A549 (cell line): Measurements from ENCODE around the gene DCLRE1B. TPM values are rescaled to one million over a fixed set of nuclear protein-coding genes. Genes with fewer than 3 reads are reported as not detected.

ENCODE experiments used
- ATAC-seq, 2 experiments: fragments of 200-7000 bp in 1 of 2; fragments of >200 bp in 1 of 2; cut with Nextera tagmentation in 1 of 2; cut with Tn5 transposase in 1 of 2; 3 replicates each; pipeline versions ENCODE4 v1.8.0 to v1.9.1; 2018 to 2020; ENCODE audit warnings: mild to moderate bottlenecking in 1 of 2, moderate library complexity in 1 of 2
- CTCF ChIA-PET: fragments of 300-600 bp; sonication (Branson Sonifier 250); formaldehyde crosslinking; extraction: SDS; loops from one replicate; lab custom pipeline; 2021; ENCODE audit warnings: antibody characterized with exemption, inconsistent platforms; lab: Yijun Ruan, JAX
- POLR2A ChIA-PET: fragments of 350-600 bp; formaldehyde crosslinking; extraction: SDS; loops from one replicate; lab custom pipeline; 2021; ENCODE audit warnings: antibody characterized with exemption, inconsistent platforms; lab: Yijun Ruan, JAX
- DNase-seq, 2 experiments: peaks; one replicate each; pipeline versions ENCODE4 v3.0.0 to v3.0.0-alpha.2; 2011 to 2016; ENCODE audit warnings: low read depth in 1 of 2, low spot score in 1 of 2
- FAIRE-seq: peaks from 2 replicates; lab custom pipeline; 2011; peaks lifted over from hg19 to GRCh38; lab: Jason Lieb, UNC
- H3K27ac ChIP-seq, 2 experiments: fragments of >200 bp; sonication (Bioruptor Twin); formaldehyde crosslinking; 3 replicates each; pipeline ENCODE4 v1.5.1; 2016 to 2017
- H3K4me1 ChIP-seq: fragments of >200 bp; sonication (Bioruptor Twin); formaldehyde crosslinking; 3 replicates; pipeline ENCODE4 v1.6.1; 2016
- H3K4me2 ChIP-seq: fragments of >200 bp; sonication (Bioruptor Twin); formaldehyde crosslinking; 3 replicates; pipeline ENCODE4 v1.6.1; 2016
- H3K4me3 ChIP-seq: fragments of >200 bp; sonication (Bioruptor Twin); formaldehyde crosslinking; 3 replicates; pipeline ENCODE4 v1.5.1; 2016
- H3K9me3 ChIP-seq: fragments of >200 bp; sonication (Bioruptor Twin); formaldehyde crosslinking; 3 replicates; pipeline ENCODE4 v1.6.1; 2016
- ATOH8 ChIP-seq: fragments of 250-450 bp; sonication (Bioruptor Pico); IDR thresholded peaks from 2 replicates; pipeline ENCODE4 v1.5.0; 2020; ENCODE audit warnings: low read depth, mild to moderate bottlenecking, moderate library complexity
- BCL3 ChIP-seq: fragments of >200 bp; sonication (Bioruptor Twin); formaldehyde crosslinking; IDR thresholded peaks from 3 replicates; pipeline ENCODE4 v1.6.1; 2016
- BHLHE40 ChIP-seq: IDR thresholded peaks from 2 replicates; pipeline ENCODE4 v1.6.1; 2012; ENCODE audit warnings: low read depth, low read length, inconsistent platforms
- CHD2 ChIP-seq: fragments of 150-350 bp; IDR thresholded peaks from 2 replicates; pipeline ENCODE4 v1.6.1; 2014; ENCODE audit warnings: low read length; ENCODE audit not compliant: partially characterized antibody
- EP300 ChIP-seq, 2 experiments: fragments of >200 bp; sonication (Bioruptor Twin); formaldehyde crosslinking; IDR thresholded peaks; 2 replicates in 1 of 2; 3 replicates in 1 of 2; pipeline ENCODE4 v1.6.1; 2016 to 2017
- FOSB ChIP-seq: fragments of 250-450 bp; sonication (Bioruptor Pico); IDR thresholded peaks from 2 replicates; pipeline ENCODE4 v1.5.0; 2020; ENCODE audit warnings: mild to moderate bottlenecking, moderate library complexity
- FOSL2 ChIP-seq, 2 experiments: fragments of 450-650 bp in 1 of 2; fragments of >200 bp in 1 of 2; sonication (Bioruptor Twin) in 1 of 2; formaldehyde crosslinking; IDR thresholded peaks; 2 replicates each; pipeline versions ENCODE4 v1.5.0 to v1.6.1; 2016 to 2020; ENCODE audit warnings: mild to moderate bottlenecking in 1 of 2, moderate library complexity in 1 of 2
- FOXS1 ChIP-seq: fragments of 250-450 bp; sonication (Bioruptor Pico); IDR thresholded peaks from 2 replicates; pipeline ENCODE4 v1.5.0; 2020; ENCODE audit warnings: mild to moderate bottlenecking, moderate library complexity
- HEYL ChIP-seq: fragments of 250-450 bp; sonication (Bioruptor Pico); IDR thresholded peaks from 2 replicates; pipeline ENCODE4 v1.8.0; 2021; ENCODE audit warnings: mild to moderate bottlenecking, moderate library complexity
- HOXB13 ChIP-seq: fragments of 250-450 bp; sonication (Bioruptor Pico); IDR thresholded peaks from 2 replicates; pipeline ENCODE4 v1.5.0; 2020; ENCODE audit warnings: low read depth, mild to moderate bottlenecking, moderate library complexity
- JUN ChIP-seq, 2 experiments: fragments of >200 bp; sonication (Bioruptor Twin); formaldehyde crosslinking; IDR thresholded peaks; 2 replicates in 1 of 2; 3 replicates in 1 of 2; pipeline ENCODE4 v1.6.1; 2016 to 2017
- JUNB ChIP-seq: fragments of >200 bp; sonication (Bioruptor Twin); formaldehyde crosslinking; IDR thresholded peaks from 2 replicates; pipeline ENCODE4 v1.6.1; 2016
- KDM1A ChIP-seq: fragments of 200-600 bp; sonication (generic); IDR thresholded peaks from 2 replicates; pipeline ENCODE4 v1.6.1; 2016; ENCODE audit warnings: low read depth, mild to moderate bottlenecking
- MAFK ChIP-seq: fragments of 450-650 bp; IDR thresholded peaks from 2 replicates; pipeline ENCODE4 v1.6.1; 2014; ENCODE audit not compliant: partially characterized antibody
- MAX ChIP-seq: IDR thresholded peaks from 2 replicates; pipeline ENCODE4 v1.6.1; 2012
- MAZ ChIP-seq: fragments of 150-350 bp; IDR thresholded peaks from 2 replicates; pipeline ENCODE4 v1.6.1; 2014; ENCODE audit warnings: antibody characterized with exemption, low read depth, low read length, borderline replicate concordance
- MYC ChIP-seq: IDR thresholded peaks from 2 replicates; pipeline ENCODE4 v1.6.1; 2012; ENCODE audit warnings: mild to moderate bottlenecking, inconsistent platforms, low read length, improper control_type of control experiment, borderline replicate concordance
- RARB ChIP-seq: fragments of 250-450 bp; sonication (Bioruptor Pico); IDR thresholded peaks from 2 replicates; pipeline ENCODE4 v1.8.0; 2021; ENCODE audit warnings: mild to moderate bottlenecking, moderate library complexity
- REST ChIP-seq: fragments of 200-600 bp; sonication (generic); IDR thresholded peaks from 2 replicates; pipeline ENCODE4 v1.6.1; 2016; ENCODE audit warnings: antibody characterized with exemption, mild to moderate bottlenecking, moderate library complexity
- RFX5 ChIP-seq: fragments of 450-650 bp; IDR thresholded peaks from 2 replicates; pipeline ENCODE4 v1.7.1; 2014; ENCODE audit warnings: antibody characterized with exemption, mild to moderate bottlenecking, moderate library complexity
- RNF2 ChIP-seq: fragments of 200-600 bp; sonication (generic); IDR thresholded peaks from 2 replicates; pipeline ENCODE4 v1.6.1; 2016; ENCODE audit warnings: low read depth, mild to moderate bottlenecking, antibody characterized with exemption, moderate library complexity, borderline replicate concordance
- TFCP2L1 ChIP-seq: fragments of 250-450 bp; sonication (Bioruptor Pico); IDR thresholded peaks from 2 replicates; pipeline ENCODE4 v1.5.0; 2021; ENCODE audit warnings: mild to moderate bottlenecking
- USF2 ChIP-seq: fragments of 450-650 bp; IDR thresholded peaks from 2 replicates; pipeline ENCODE4 v1.6.1; 2014; ENCODE audit warnings: antibody characterized with exemption
- ZSCAN20 ChIP-seq: fragments of 250-450 bp; sonication (Bioruptor Pico); IDR thresholded peaks from 2 replicates; pipeline ENCODE4 v1.8.0; 2022; ENCODE audit warnings: mild to moderate bottlenecking, moderate library complexity
- WGBS: methylation state at CpG from one replicate; pipeline ENCODE4 v1.1.6; 2017; ENCODE audit errors: missing lambda C conversion rate; 5-methylcytosine and 5-hydroxymethylcytosine counted together
- polyA plus RNA-seq, 4 experiments: library from polyadenylated mRNA; depleted of rRNA in 3 of 4; stranded (reverse); fragments of >200 nt; fragmentation: RNase III in 1 of 4; extraction: RNeasy Plus Mini Kit Qiagen cat#74134 plus additional on column Dnase treatment in 1 of 4; gene quantifications; 2 replicates in 3 of 4; 3 replicates in 1 of 4; pipeline ENCODE4 v1.2.3, GENCODE V29; 2011 to 2017

Gene DCLRE1B
- polyA plus RNA-seq, 2 of the 4 experiments (the other 2 are of a cell fraction) = 4.8 to 5.7 TPM

- no peak for FAIRE-seq
- no peak for ATAC-seq
- H3K4me2 ChIP-seq = no peak overlapping the region
- H3K4me1 ChIP-seq = peaks cover 3% of the 10 kb centered on the region; the same call in 1 of the 3 replicates
- ChIA-PET CTCF (interaction anchor here (1.0 kb wide), 1 partner anchor 19 kb away, joined by 3 read pairs; no protein-coding TSS in a partner anchor), POLR2A (no interaction called here)
- DNase-seq = no peak
- no peak overlapping the region for H3K27ac ChIP-seq
- H3K9me3 ChIP-seq = 0 out of 3 replicates have a peak, but pooled peaks cover 3% of the 10 kb centered on the region
- 0% methylated on average over 1 of the region's 1 CpG for WGBS
- TF ChIP-seq HEYL (CRISPR knock-in tag) (no peak), BHLHE40 (no peak), KDM1A (no peak), FOSL2 (IDR thresholded peaks at IDR 0.05) (no peak), FOSL2 (CRISPR knock-in tag; IDR thresholded peaks at IDR 0.05) (no peak), RNF2 (no peak), REST (no peak), JUNB (no peak), EP300 (IDR thresholded peaks at IDR 0.05) (no peak), USF2 (no peak), TFCP2L1 (no peak), JUN (IDR thresholded peaks at IDR 0.05) (no peak), MAFK (no peak), FOSB (CRISPR knock-in tag) (no peak), MYC (no peak), BCL3 (no peak), MAX (no peak), ZSCAN20 (CRISPR knock-in tag) (no peak), HOXB13 (CRISPR knock-in tag) (no peak), RFX5 (no peak)
- H3K4me3 ChIP-seq = no peak overlapping the region
These were observed 41.0 kb downstream of the DCLRE1B start for GRCh38 chr1:113946112-113946511.

- Histone ChIP-seq H3K4me3 (no peak overlapping the region), H3K27ac (no peak overlapping the region), H3K4me1 (peaks cover 3% of the 10 kb centered on the region; the same call in 1 of the 3 replicates), H3K4me2 (no peak overlapping the region), H3K9me3 (0 out of 3 replicates have a peak, but pooled peaks cover 3% of the 10 kb centered on the region)
- FAIRE-seq (no peak), ATAC-seq (no peak), DNase-seq (no peak)
- TF ChIP-seq CHD2 (no peak), MAZ (no peak), RARB (CRISPR knock-in tag) (no peak), FOXS1 (no peak), FOSB (CRISPR knock-in tag) (no peak), ATOH8 (CRISPR knock-in tag) (no peak)
- 81% methylated on average over 3 of the region's 3 CpGs for WGBS
- POLR2A ChIA-PET = no interaction called here
- CTCF ChIA-PET = interaction anchor here (1.0 kb wide), 2 partner anchors 19 to 30 kb away, joined by 3 read pairs; no protein-coding TSS in a partner anchor
These were observed 41.7 kb downstream of the DCLRE1B start for GRCh38 chr1:113946678-113947387.
